Right lung (tissue), 10 donors: ENCODE measurements around the gene KRTAP19-8. TPM values are rescaled to one million over a fixed set of nuclear protein-coding genes. Genes with fewer than 3 reads are reported as not detected.

ENCODE experiments used
- DNase-seq, 2 donors: peaks; one replicate each; pipeline ENCODE4 v3.0.0-alpha.2; 2013
- long read RNA-seq, 8 donors: transcript quantifications; one replicate each; lab custom pipeline, GENCODE V29; 2026
- polyA plus RNA-seq, 5 donors: library from polyadenylated mRNA; unstranded; fragments of 120-200 nt; gene quantifications; one replicate each; pipeline versions ENCODE4 v1.2.1 to v1.2.3, GENCODE V29; 2013; ENCODE audit warnings: inconsistent platforms in 1 of 5, low replicate concordance in 1 of 5; ENCODE audit not compliant: insufficient read length in 5 of 5, insufficient read depth in 1 of 5

KRTAP19-8 gene, protein sequence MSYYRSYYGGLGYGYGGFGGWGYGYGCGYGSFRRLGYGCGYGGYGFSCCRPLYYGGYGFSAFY
- polyA plus RNA-seq: not detected
- long read RNA-seq, donor 1: 0 reads
- long read RNA-seq, donor 2: 0 reads
- long read RNA-seq, donor 3: 0 reads
- long read RNA-seq, donor 4: 0 reads
- long read RNA-seq, donor 5: 0 reads
- long read RNA-seq, donor 6: 0 reads
- long read RNA-seq, donor 7: 0 reads
- long read RNA-seq, donor 8: 0 reads

DNA sequence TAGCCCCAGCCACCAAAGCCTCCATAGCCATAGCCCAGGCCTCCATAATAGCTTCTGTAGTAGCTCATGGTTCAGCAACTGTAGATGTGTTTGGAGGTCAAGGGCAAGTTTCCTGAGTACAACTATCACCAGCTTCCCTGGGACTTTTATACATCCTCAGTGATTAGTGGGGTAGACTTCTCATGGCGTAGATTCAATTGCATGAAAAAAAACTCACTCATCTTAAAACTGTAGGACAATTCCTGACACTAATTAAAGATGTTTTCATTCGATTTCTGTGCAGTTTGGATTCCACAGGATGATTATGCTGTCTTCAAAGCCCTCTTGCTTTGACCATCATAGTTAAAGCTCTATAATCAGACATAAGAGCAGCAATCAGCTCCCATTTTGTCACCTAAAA lies at the start of gene KRTAP19-8:
Gene KRTAP19-8, minus strand, starts transcription at position 101 of the 400 bp plus-strand sequence. Its CDS starts 33 bp downstream, at position 68.
- no peak for DNase-seq

DNA sequence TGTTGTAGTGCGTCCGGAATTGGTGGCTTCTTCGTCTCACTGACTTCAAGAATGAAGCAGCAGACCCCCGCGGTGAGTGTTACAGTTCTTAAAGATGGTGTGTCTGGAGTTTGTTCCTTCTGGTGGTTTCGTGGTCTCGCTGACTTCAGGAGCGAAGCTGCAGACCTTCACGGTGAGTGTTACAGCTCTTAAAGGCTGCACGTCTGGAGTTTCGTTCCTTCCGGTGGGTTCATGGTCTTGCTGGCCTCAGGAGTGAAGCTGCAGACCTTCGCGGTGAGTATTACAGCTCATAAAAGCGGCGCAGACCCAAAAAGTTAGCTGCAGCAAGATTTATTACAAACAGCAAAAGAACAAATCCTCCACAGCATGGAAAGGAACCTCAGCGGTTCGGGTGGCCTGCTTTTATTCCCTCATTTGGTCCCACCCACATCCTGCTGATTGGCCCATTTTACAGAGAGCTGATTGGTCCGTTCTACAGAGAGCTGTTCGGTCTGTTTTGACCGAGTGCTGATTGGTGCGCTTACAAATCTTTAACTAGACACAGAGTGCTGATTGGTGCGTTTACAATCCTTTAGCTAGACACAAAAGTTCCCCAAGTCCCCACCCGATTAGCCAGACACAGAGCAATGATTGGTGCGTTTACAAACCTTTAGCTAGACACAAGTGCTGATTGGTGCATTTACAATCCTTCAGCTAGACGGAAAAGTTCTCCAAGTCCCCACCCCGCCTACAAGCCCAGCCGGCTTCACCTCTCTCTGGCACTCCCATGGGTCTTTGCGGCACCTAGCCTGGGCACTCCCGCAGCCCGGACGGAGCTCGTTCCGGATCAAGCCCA lies 49.6 kb upstream of the KRTAP19-8 start:
- no peak for DNase-seq

DNA sequence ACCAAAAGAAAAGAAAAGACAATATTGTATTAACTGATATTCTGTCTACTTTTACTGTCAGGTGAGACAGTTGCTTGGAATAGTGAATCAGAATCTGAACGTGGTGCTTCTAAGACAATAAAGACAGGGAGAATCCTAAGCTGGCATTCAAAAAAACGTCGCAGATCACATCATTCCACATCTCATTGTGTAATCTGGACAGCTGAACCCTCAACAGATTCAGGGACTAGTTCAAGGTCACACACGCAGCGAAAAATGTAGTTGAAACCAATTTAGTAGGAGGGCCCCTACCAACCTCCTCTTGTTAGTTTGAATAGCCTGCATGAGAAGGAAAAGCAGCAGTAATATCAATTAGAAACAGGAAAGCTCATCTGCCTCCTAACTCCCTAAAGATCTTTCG lies 46.4 kb upstream of the KRTAP19-8 start:
- DNase-seq: no peak

DNA sequence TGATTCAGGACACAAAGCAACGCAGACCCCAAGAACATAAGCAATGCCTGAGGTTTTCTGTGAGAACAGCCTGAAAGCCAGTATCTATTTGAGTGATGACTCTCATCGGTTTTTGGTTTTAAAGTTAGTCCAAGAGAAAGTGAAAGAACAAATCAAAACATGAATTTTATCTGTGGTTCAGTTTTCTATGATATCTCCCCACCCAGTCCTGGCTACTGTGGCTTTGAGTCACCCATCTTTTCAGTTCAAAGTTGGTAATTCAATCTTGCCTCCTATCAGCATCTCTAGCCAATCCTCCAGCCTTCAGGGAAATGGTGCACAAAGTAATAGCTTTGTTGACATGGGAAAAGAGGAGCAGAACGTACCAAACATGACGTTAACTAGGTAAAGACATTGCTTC lies 40.5 kb upstream of the KRTAP19-8 start:
- DNase-seq: no peak

DNA sequence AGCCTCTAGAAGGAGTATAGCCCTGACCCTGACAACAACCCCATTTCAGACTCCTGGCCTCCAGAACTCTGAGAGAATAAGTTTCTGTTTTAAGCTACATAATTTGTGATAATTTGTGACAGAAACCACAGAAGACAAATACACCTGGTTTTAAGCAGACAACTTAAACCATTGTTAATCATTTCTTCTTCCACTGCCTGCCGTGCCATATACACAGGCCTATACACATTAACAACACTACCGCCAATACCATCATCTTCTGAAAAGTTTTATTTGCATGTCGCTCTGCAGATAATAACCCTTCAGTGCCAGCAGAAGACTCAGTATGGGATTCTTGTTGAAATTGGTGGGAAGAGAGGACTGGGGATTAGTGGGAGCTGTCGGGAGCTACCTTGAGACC lies 39.9 kb upstream of the KRTAP19-8 start:
- DNase-seq: no peak

DNA sequence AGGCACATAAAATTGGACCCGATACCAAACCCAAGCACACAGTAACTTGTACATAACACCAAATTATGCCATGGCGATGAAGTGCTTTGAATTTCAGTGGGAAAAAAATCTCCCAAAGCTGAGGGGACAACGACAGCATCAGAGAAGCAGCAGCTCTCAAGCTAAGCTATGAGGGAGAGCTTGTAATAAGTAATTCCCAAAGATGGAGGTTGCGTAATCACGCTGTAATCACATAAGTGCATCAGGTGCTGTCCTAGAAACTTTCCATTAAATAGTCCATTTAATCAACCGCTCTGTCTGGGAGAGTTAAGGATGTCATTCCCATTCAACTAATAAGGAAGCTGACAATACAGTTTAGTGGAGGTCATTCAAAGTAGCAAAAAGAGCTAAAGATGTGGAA lies 37.6 kb upstream of the KRTAP19-8 start:
- DNase-seq: no peak

DNA sequence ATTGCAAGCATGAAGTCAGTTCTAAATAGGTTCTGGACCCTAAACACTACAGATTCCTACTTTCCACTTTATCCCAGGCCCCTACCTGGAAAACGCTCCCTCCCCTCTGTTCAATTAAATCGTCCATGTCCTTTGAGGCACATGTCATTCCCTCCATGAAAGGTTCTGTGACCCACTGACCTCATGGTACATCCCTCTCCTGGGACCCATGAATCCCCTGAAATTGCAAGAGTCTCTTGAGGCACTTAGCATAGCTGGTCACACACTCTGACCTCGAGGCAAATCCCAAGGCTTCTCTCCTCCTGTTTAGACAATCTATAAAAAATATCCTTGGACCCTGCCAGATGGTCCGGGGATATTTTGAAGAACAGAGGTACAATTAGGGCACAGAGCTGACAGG lies 34.3 kb upstream of the KRTAP19-8 start:
- DNase-seq: no peak

DNA sequence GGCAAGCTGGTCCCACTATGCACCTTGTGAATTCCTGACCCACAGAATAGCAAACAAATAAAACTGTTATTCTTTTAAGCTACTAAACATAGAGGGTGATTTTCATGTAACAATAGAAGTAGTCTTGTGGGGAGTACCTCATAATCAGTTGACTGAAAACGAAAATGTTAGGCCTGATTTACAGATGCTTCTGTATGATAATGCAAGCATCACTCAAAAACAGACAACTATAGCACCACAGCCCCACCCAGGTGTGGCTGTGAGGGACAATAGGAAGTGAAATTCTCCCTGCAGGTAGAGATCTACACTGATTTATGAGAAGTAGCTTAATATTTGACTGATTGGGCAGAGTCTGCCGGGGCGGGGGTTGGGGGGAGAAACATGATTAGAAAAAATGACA lies 26.5 kb upstream of the KRTAP19-8 start:
- no peak for DNase-seq

DNA sequence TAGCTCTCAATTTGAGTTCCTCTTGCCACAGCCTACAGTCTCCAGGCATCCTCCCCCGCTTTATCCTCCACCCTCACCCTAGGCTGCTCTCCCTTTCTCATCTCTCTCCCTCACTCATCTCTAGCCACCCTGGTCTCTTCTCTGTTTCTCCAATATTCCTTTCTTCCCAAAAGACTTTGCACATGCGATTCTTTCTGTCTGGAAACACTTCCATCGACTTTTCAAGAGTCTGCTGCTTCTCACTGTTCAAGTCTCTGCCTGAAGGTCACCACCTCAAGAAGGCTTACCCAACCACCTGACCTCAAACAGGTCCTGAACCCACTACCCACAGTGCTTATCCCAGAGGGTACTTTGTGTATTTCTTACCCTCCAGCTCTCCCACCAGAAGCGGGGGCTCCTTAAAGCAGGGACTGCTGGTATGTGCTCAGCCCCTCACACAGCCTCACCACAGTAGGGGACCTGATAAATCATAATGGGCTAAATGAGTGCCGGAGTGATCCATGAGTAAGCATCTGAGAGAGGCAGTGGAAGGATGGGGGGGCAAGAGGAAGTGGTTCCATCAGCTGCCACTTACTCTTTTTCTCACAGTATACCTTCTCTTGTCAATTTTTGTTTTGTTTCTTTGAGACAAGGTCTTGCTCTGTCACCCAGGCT lies 14.3 kb upstream of the KRTAP19-8 start:
- no peak for DNase-seq

DNA sequence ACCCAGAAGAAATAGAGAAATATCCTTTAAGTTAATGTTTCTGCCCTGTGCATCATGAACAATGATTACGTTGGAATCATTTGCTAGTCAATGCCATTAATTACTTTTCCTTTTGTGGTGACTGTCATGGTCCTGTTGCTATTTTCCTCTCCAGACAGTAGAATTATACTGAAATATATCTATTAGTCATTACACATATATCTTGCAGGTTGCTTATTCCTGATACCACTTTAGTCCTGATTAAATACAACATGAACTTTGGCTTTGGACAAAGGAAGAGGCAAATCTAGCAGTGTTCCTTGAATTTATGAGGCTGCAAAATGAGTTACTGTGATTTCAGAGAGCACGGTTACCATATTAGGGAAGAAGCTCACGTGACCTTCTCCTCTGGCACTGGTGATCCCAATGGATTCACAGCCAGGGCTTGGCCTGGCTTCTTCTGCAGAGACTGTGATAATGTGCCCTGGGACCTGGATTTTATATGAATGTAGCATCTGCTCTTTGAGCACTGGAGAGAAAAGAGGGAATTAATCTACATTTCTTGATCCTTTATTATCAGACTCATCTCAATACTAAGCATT lies 12.4 kb upstream of the KRTAP19-8 start:
- no peak for DNase-seq

DNA sequence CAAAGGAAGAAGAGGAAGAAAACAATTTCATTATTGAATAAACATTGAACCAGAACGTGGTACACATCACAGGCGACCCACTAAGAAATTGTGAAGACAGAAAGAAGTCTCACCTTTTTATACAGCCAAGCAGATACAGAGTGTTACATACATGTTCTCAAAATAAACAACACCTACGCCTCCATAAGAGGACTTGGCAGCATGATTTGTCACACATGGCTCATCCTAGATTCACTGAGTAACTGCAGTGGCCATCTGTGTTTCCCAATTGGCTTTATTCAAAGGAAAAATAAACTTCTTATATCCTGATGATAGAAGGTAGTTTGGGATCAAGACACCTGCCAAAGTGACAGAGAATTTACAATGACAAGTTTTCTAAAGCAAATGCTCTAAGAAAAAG lies 7.6 kb upstream of the KRTAP19-8 start:
- no peak for DNase-seq

DNA sequence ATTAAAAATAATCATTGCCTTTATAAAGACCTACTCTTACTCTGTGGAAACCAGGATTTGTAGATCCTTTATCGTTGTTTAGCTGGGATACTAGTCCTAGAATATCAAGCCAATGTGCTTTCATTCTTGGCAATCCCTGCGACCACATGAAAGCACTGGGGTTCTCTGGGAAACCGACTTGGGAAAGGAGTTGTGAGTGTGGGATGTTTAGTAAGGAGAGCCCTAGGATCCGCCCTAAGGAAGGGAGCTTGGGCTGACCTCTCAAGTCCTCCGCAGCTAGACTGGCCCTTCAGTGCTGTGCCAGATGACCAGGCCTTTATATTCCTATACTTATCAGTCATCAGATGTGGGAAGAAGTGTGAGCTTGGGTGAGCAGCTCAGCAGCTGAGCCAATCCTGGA lies 5.2 kb upstream of the KRTAP19-8 start:
- no peak for DNase-seq

DNA sequence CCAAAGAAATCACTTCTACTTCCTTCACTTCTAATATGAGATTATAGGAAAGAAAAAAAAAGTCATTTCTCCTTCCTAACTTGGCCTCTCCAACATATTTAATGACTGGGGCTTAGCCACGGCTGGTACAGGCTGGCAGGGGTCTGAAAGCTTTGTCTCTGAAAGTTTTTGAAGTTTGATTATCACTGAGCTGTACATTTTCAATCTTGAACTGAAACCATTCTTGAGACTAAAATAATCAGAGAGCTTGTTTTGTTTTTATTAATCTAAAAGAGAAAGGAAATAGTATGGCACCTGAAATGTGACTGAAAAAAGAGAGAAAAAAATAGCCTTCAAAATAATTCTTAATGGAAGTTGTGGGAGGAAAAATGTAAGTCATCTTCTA lies 3.8 kb upstream of the KRTAP19-8 start:
- DNase-seq: no peak

DNA sequence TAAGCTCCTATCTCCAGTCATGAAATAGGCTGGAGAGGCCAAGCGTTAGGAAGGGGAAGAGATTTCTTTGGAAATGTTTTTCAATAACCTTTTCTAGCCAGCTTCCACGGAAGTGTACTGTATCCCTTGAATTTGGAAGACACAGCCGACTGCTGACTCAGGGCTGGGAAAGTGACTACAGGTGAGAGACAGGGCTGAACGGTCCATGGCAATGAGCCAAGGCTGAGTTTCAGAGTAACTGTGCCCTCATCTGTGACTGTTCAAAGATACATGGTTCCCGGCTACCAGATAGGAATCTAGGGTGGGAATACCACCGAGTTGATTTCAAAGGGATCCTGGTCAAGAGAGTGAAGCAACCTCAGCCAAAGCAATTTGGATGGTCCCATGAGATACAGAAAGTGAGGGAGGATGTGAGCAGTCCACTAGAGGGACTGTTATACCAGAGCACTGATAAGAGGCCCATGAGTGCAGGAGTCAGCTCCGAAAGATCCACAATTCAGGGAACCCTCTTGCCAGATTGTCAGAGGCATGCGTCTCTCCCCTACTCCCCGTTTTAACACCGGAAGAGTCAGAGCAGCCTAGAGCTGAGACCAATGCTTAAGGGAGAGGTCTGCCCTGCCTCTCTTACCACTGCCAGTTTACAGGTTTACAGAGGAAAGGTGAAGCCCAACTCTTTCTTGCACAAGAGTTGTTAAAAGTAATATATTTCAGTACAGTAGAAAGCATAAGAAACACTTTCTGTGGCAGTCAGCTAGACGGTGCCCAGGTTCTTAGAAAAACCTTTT lies 3.2 kb upstream of the KRTAP19-8 start:
- DNase-seq: no peak

DNA sequence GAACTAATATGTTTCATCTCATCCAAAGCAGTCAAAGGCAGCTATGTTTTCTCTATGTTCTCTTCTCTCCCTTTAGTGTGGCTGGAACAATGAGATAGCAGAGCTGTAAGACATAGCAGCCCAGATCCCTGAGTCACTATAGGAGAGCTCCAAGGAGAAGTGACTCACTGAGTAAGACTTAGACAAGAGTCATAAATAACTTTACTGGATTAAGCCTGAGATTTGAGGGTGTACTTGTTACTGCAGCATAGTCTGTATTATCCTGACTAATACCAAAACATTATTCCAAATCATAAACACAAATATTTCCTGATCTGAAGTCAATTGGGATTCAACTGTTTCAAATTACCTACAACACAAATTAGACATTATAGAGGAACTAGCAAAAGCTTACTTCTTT lies 3.9 kb downstream of the KRTAP19-8 start:
- no peak for DNase-seq

DNA sequence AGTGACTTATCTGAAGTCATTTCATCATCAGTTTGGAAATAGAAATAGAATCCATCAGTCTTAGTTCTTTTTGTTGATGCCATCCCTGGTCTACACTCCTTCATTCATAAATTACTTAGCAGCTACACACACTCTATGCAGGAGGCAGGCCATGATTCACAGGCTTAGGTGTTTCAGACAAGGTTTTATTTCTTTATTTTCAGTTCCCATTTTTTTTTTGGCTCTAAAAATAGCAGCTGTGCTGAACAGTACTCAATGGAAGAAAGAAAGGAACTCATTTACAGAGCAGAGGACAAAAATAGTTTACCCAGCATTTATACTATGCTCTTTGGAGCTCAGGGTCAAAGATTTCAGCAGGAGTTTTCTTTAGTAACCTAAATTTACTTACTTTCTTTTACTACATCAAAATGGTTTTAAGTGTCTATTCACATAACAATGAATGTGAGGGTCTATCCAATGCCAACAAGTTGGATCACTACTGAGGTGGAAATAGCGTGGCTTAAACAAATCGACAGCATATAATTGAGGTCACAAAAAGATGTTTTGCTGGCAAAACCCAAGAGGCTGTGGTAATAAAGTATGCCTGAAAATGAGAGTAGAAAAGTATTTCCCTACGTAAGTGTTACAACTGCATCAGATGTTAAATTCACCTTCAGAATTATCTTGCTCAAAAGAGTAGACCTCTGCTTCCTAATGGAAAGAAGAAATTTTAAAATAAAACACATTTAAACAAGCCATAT lies 7.7 kb downstream of the KRTAP19-8 start:
- DNase-seq: no peak

DNA sequence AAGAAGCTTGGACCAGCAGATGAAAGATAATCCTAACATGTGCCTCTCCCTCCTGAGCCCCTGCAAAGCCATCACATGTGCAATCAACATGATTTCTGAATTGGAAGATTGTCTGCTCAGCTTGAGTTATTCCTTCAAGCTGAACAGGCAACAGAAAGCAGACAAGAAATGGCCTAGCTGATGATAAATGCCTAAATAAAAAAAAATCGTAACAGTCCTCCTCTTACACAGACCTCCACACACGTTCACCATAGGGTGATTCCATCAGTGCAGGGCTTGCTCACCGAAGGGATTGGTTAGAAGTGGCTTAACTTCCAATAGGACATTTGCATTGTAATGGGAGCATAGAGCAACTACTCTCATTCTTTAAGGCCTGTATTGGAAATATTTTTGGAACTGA lies 14.6 kb downstream of the KRTAP19-8 start:
- DNase-seq: no peak

DNA sequence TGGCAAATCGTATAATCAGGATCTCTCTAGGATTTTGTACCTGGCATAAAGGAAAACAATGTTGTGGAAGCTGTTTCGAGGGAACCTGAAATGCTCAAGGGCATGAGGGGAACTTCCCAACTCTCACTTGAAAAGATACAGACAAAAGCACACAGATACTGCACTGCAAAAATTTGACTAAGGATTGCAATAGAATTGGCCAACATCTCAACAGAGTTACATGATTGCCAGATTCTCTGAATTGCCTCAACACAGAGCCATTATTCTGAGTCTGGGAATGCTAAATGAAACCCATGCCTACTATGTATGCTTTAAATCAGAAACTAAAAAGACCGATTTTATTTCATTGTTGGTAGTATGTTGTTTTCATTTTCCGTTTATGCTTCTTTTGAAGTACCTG lies 16.0 kb downstream of the KRTAP19-8 start:
- DNase-seq: no peak

DNA sequence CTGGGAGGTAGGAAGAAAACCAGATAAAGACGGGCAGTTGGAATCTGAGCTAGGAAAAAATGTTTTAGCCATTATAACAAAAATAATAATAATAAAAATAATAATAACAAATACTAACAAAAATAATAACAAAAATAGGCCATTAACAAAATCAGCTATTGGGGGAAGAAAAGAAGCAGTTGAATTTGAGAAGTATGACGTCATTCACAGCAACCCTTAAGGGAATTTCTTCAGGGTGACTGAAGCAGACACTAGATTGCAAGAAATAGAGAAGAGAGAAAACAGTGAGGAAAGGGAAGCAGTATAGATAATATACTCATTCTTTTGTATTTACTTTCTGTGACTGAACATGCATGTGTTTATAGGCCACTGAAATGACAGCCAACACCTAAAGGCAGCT lies 20.0 kb downstream of the KRTAP19-8 start:
- DNase-seq: no peak

DNA sequence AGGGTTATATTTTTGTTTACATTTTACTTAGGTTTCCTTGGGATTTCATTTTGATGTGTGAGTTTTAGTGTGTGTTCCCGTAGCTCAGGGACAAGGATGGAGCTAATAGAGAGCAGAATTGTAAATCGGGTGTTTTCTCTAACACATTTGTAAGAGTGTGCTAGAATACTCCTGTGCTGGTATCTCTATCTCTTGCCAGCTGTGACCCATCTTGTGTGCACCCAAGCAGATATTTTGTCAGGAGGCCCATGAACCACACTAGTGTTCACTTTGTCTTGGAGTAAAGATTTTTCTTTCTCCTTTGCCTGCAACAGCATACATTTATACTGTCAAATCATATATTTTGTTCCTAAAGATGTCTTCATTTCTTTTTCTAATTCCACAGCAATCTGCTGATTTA lies 23.4 kb downstream of the KRTAP19-8 start:
- no peak for DNase-seq
